Left kidney (tissue), 2 donors: ENCODE measurements around the gene PARVB. TPM values are rescaled to one million over a fixed set of nuclear protein-coding genes. Genes with fewer than 3 reads are reported as not detected.
"Not testable (repeated sequence)": the region's sequence is repeated elsewhere in the genome, so short reads cannot be mapped to it uniquely, and the experiment has no call there.

Source experiments
- DNase-seq: peaks from one replicate; pipeline ENCODE4 v3.0.0-alpha.2; 2013
- polyA plus RNA-seq: library from polyadenylated mRNA; unstranded; fragments of 120-200 nt; gene quantifications from one replicate; pipeline ENCODE4 v1.2.1, GENCODE V29; 2013; ENCODE audit not compliant: insufficient read length

The PARVB gene
- polyA plus RNA-seq, 1 donor: 17.9 TPM

GRCh38 chr22:43996170-43996980, 27.7 kb upstream of the PARVB start:
- DNase-seq: peak; percentile 41

- DNase-seq: no peak
Measured at GRCh38 chr22:43996981-43997265, 27.2 kb upstream of the PARVB start.

GRCh38 chr22:43998679-43999264, 25.3 kb upstream of the PARVB start:
- DNase-seq: no peak

GRCh38 chr22:43999378-43999777, 24.7 kb upstream of the PARVB start:
- DNase-seq: no peak

- no peak for DNase-seq
Measured at GRCh38 chr22:44000123-44000522, 24.0 kb upstream of the PARVB start.

GRCh38 chr22:44001521-44001920, 22.6 kb upstream of the PARVB start:
- DNase-seq: no peak

- DNase-seq: no peak
Measured at GRCh38 chr22:44002324-44002723, 21.8 kb upstream of the PARVB start.

GRCh38 chr22:44002997-44003396, 21.1 kb upstream of the PARVB start:
- no peak for DNase-seq

GRCh38 chr22:44003405-44004103, 20.5 kb upstream of the PARVB start:
- no peak for DNase-seq

- DNase-seq: no peak
Measured at GRCh38 chr22:44004104-44004460, 20.0 kb upstream of the PARVB start.

- DNase-seq: no peak
Measured at GRCh38 chr22:44005524-44005923, 18.6 kb upstream of the PARVB start.

GRCh38 chr22:44012162-44012561, 11.9 kb upstream of the PARVB start:
- DNase-seq: no peak

GRCh38 chr22:44012591-44012990, 11.5 kb upstream of the PARVB start:
- no peak for DNase-seq

GRCh38 chr22:44014241-44014640, 9.9 kb upstream of the PARVB start:
- no peak for DNase-seq

- DNase-seq: not testable (repeated sequence)
Measured at GRCh38 chr22:44016586-44016985, 7.5 kb upstream of the PARVB start.

- DNase-seq: no peak
Measured at GRCh38 chr22:44018594-44018993, 5.5 kb upstream of the PARVB start.

GRCh38 chr22:44019416-44019815, 4.7 kb upstream of the PARVB start:
- no peak for DNase-seq

- no peak for DNase-seq
Measured at GRCh38 chr22:44019846-44020245, 4.3 kb upstream of the PARVB start.

GRCh38 chr22:44020981-44021380, 3.1 kb upstream of the PARVB start:
- no peak for DNase-seq

- no peak for DNase-seq
Measured at GRCh38 chr22:44023404-44024287, 456 bp upstream of the PARVB start.

- no peak for DNase-seq
Measured at GRCh38 chr22:44025171-44026065, 1.3 kb downstream of the PARVB start.
